OCI-LY1 (cell line): ENCODE measurements around the gene FIGLA.

Experiments
- CTCF ChIP-seq: fragments of 200-600 bp; sonication (generic), shearing (Covaris generic); IDR thresholded peaks from 2 replicates; pipeline ENCODE4 v1.5.1; 2017; ENCODE audit warnings: mild to moderate bottlenecking, antibody characterized with exemption, low read length, moderate library complexity, mixed read lengths
- EZH2 ChIP-seq: fragments of 200-600 bp; sonication (generic), shearing (Covaris generic); IDR thresholded peaks from 2 replicates; pipeline ENCODE4 v1.8.0; 2017; ENCODE audit warnings: borderline replicate concordance, mixed run types, mild to moderate bottlenecking, antibody characterized with exemption, low read length, moderate library complexity, mixed read lengths

- TF ChIP-seq EZH2: no peak
- no peak for TF ChIP-seq CTCF
These were observed 32.5 kb downstream of the FIGLA start for GRCh38 chr2:70757966-70758365.
